OCI-LY7 (cell line): ENCODE results near the gene PKN1. TPM values are rescaled to one million over a fixed set of nuclear protein-coding genes. Genes with fewer than 3 reads are reported as not detected.

ENCODE experiments used
- BruUV-seq: library from RNA; stranded (reverse); fragments of 400-500 nt; replicated peaks from 2 replicates; lab custom pipeline; 2021; lab: Mats Ljungman, UMichigan
- CTCF ChIA-PET: fragments of 300-600 bp; sonication (Branson Sonifier 250); formaldehyde crosslinking; loops from one replicate; lab custom pipeline; 2022; ENCODE audit warnings: antibody characterized with exemption; ENCODE audit not compliant: unreplicated experiment; lab: Charles Lee
- POLR2A ChIA-PET: fragments of 300-600 bp; sonication (Branson Sonifier 250); formaldehyde crosslinking; loops from one replicate; lab custom pipeline; 2022; ENCODE audit warnings: antibody characterized with exemption; lab: Charles Lee
- DNase-seq: peaks from one replicate; pipeline ENCODE4 v3.0.0-alpha.2; 2015; ENCODE audit warnings: low spot score
- H2AFZ ChIP-seq: fragments of 200-600 bp; sonication (generic), shearing (Covaris generic); 2 replicates; pipeline ENCODE4 v1.6.1; 2014; ENCODE audit warnings: mild to moderate bottlenecking, antibody characterized with exemption, low read length, moderate library complexity
- H3K27ac ChIP-seq: fragments of 200-600 bp; sonication (generic); 2 replicates; pipeline ENCODE4 v1.5.1; 2014; ENCODE audit warnings: mixed run types, low read depth, mild to moderate bottlenecking, moderate library complexity, low read length, inconsistent platforms; ENCODE audit not compliant: poor library complexity, severe bottlenecking
- H3K36me3 ChIP-seq: fragments of 200-600 bp; sonication (generic); 2 replicates; pipeline ENCODE4 v1.6.1; 2014; ENCODE audit warnings: mild to moderate bottlenecking, antibody characterized with exemption, low read length, moderate library complexity, mixed read lengths; ENCODE audit not compliant: insufficient read depth
- H3K4me1 ChIP-seq: fragments of 200-600 bp; sonication (generic); 2 replicates; pipeline ENCODE4 v1.5.1; 2014; ENCODE audit warnings: mild to moderate bottlenecking, low read length; ENCODE audit not compliant: insufficient read depth, poor library complexity, severe bottlenecking
- H3K4me2 ChIP-seq: fragments of 200-600 bp; sonication (generic); 2 replicates; pipeline ENCODE4 v1.6.1; 2014; ENCODE audit warnings: mild to moderate bottlenecking, low read length
- H3K4me3 ChIP-seq: fragments of 200-600 bp; sonication (generic); 2 replicates; pipeline ENCODE4 v1.5.1; 2014; ENCODE audit warnings: mild to moderate bottlenecking, low read depth, low read length; ENCODE audit not compliant: poor library complexity, severe bottlenecking
- H3K79me2 ChIP-seq: fragments of 200-600 bp; sonication (generic); 2 replicates; pipeline ENCODE4 v1.6.1; 2016; ENCODE audit warnings: low read depth, mild to moderate bottlenecking, low read length, moderate library complexity, mixed read lengths; ENCODE audit not compliant: insufficient read depth
- H3K9me2 ChIP-seq: fragments of 200-600 bp; sonication (generic); 2 replicates; pipeline ENCODE4 v1.6.1; 2016; ENCODE audit warnings: mild to moderate bottlenecking, low read length, mixed read lengths; ENCODE audit not compliant: insufficient read depth
- H3K9me3 ChIP-seq: fragments of 200-600 bp; sonication (generic); 2 replicates; pipeline ENCODE4 v1.6.1; 2014; ENCODE audit warnings: mild to moderate bottlenecking, mixed run types, low read length, mixed read lengths
- H4K20me1 ChIP-seq: fragments of 200-600 bp; sonication (generic); 2 replicates; pipeline ENCODE4 v1.6.1; 2014; ENCODE audit warnings: mild to moderate bottlenecking, antibody characterized with exemption, low read length, moderate library complexity, mixed read lengths; ENCODE audit not compliant: insufficient read depth
- EZH2phosphoT487 ChIP-seq: fragments of 200-600 bp; sonication (generic); IDR thresholded peaks from 2 replicates; pipeline ENCODE4 v1.6.1; 2018; ENCODE audit warnings: low read depth, borderline replicate concordance, mild to moderate bottlenecking, mixed run types, antibody characterized with exemption, low read length, moderate library complexity, mixed read lengths
- intact Hi-C: fragments of 100-400 bp; cut with micrococcal nuclease; formaldehyde crosslinking; loops from one replicate; pipeline ENCODE4 v1.10.0; 2022; ENCODE audit not compliant: unreplicated experiment
- total RNA-seq, 2 experiments: library from RNA; depleted of rRNA in 1 of 2; stranded (reverse); fragments of >200 nt in 1 of 2; shearing (Covaris generic) in 1 of 2; gene quantifications; 2 replicates each; pipeline ENCODE4 v1.2.3, GENCODE V29; 2014 to 2022
- TF ChIP-seq, protein P1 (sequence below): fragments of 200-600 bp; sonication (generic); conservative IDR thresholded peaks from 2 replicates; pipeline ENCODE4 v1.5.1; 2014; ENCODE audit warnings: mild to moderate bottlenecking, antibody characterized with exemption, low read length, moderate library complexity, mixed read lengths

PKN1 gene
- total RNA-seq, 2 experiments from 2014 or later = 117 to 233 TPM

DNA sequence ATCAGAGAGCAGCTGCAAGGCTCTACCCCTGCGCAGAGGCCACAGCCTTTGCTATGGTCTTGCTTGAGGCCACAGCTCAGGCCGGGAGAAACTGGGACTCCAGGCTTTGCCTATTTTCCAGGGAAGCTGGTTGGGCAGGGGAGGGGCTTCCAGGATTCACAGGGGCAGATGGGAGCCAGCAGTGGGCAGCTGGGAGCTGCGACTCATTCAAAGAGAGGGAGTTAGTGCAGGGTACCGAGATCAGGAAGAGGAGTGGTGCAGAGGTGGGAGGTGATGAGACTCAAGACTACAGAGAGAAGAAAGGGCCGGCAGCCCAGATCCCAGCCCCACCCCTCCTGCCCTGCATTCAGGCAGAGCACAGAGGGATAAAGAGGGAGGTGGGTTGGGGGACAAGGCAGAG is 39.8 kb upstream of the PKN1 start:
- no peak overlapping the region for H3K27ac ChIP-seq
- H3K36me3 ChIP-seq = peaks cover 20% of the 10 kb centered on the region
- H3K4me3 ChIP-seq = no peak overlapping the region
- DNase-seq = no peak
- BruUV-seq = no TSS peak
- ChIA-PET CTCF (no interaction called here), POLR2A (interaction anchor here (0.8 kb wide), 1 partner anchor 12 kb away, joined by 3 read pairs; no protein-coding TSS in a partner anchor)
- H3K9me2 ChIP-seq = no peaks in the 10 kb centered on the region
- H2AFZ ChIP-seq = no peak overlapping the region
- no peaks in the 10 kb centered on the region for H3K4me1 ChIP-seq
- H3K79me2 ChIP-seq = no peaks in the 10 kb centered on the region
- H3K9me3 ChIP-seq = no peaks in the 10 kb centered on the region
- H3K4me2 ChIP-seq = no peak overlapping the region
- no peak for TF ChIP-seq EZH2phosphoT487
- TF ChIP-seq, protein P1, sequence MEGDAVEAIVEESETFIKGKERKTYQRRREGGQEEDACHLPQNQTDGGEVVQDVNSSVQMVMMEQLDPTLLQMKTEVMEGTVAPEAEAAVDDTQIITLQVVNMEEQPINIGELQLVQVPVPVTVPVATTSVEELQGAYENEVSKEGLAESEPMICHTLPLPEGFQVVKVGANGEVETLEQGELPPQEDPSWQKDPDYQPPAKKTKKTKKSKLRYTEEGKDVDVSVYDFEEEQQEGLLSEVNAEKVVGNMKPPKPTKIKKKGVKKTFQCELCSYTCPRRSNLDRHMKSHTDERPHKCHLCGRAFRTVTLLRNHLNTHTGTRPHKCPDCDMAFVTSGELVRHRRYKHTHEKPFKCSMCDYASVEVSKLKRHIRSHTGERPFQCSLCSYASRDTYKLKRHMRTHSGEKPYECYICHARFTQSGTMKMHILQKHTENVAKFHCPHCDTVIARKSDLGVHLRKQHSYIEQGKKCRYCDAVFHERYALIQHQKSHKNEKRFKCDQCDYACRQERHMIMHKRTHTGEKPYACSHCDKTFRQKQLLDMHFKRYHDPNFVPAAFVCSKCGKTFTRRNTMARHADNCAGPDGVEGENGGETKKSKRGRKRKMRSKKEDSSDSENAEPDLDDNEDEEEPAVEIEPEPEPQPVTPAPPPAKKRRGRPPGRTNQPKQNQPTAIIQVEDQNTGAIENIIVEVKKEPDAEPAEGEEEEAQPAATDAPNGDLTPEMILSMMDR = no peak
- no peaks in the 10 kb centered on the region for H4K20me1 ChIP-seq
- intact Hi-C loops = no loop called here

DNA sequence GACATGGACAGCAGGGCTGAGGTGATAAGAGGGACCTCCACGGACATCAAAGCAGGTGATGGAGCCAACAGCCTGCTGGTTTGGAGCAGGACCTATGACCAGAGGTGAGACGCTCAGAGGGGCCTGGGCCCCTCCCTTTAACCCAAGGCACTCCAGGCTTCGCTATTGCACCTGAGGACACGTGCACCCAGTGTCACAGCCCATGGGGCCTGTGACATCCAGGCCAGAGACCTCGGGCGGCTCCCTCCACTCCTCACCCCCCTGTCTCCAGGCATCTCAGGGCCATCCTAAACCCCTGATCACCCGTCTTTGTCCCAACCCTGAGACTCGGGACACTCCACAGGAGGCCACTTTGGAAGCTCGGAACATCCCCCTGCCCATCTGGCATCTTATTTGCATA is 38.9 kb upstream of the PKN1 start:
- no peaks in the 10 kb centered on the region for H4K20me1 ChIP-seq
- no peak for TF ChIP-seq EZH2phosphoT487
- TF ChIP-seq, protein P1 = no peak
- no peak overlapping the region for H3K4me3 ChIP-seq
- no TSS peak for BruUV-seq
- H3K4me2 ChIP-seq = no peak overlapping the region
- ChIA-PET CTCF (no interaction called here), POLR2A (no interaction called here)
- no peaks in the 10 kb centered on the region for H3K4me1 ChIP-seq
- H3K27ac ChIP-seq = no peak overlapping the region
- H3K79me2 ChIP-seq = no peaks in the 10 kb centered on the region
- H3K36me3 ChIP-seq = peaks cover 20% of the 10 kb centered on the region
- intact Hi-C loops = no loop called here
- H3K9me2 ChIP-seq = no peaks in the 10 kb centered on the region
- H2AFZ ChIP-seq = no peak overlapping the region
- H3K9me3 ChIP-seq = no peaks in the 10 kb centered on the region
- DNase-seq = no peak

DNA sequence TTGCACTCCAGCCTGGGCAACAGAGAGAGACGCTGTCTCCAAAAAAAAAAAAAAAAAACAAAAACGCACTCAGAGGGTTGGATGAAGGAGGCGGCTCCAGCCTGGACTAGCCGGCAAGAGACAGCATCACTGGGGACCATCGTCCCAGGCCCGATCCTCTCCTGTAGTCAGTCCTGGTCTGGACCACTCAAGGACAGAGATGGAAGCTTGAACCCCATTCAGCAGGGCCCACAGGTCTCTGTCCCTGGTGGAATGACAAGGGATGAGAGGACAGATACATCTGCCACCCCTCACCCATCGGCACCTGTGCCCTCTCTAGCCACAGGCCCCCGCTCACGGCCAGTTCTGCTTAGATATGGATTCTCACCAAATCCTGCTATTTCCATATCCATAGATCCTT is 37.8 kb upstream of the PKN1 start:
- TF ChIP-seq EZH2phosphoT487 = no peak
- TF ChIP-seq, protein P1 = no peak
- intact Hi-C loops = no loop called here
- H2AFZ ChIP-seq = no peak overlapping the region
- no peaks in the 10 kb centered on the region for H3K9me2 ChIP-seq
- no peak overlapping the region for H3K4me3 ChIP-seq
- no peaks in the 10 kb centered on the region for H3K79me2 ChIP-seq
- peaks cover 25% of the 10 kb centered on the region for H3K36me3 ChIP-seq
- no TSS peak for BruUV-seq
- no peaks in the 10 kb centered on the region for H3K9me3 ChIP-seq
- no peaks in the 10 kb centered on the region for H4K20me1 ChIP-seq
- ChIA-PET CTCF (no interaction called here), POLR2A (interaction anchor here (0.7 kb wide), 1 partner anchor 20 kb away, joined by 3 read pairs; no protein-coding TSS in a partner anchor)
- H3K27ac ChIP-seq = no peak overlapping the region
- DNase-seq = no peak
- no peaks in the 10 kb centered on the region for H3K4me1 ChIP-seq
- no peak overlapping the region for H3K4me2 ChIP-seq
